Endothelial cell of umbilical vein (primary cell): ENCODE results near the gene CYP27C1. TPM values are rescaled to one million over a fixed set of nuclear protein-coding genes. Genes with fewer than 3 reads are reported as not detected.

ENCODE experiments used
- BruUV-seq: library from RNA; stranded (reverse); fragments of 400-500 nt; replicated peaks from 2 replicates; lab custom pipeline; 2021; lab: Mats Ljungman, UMichigan
- CTCF ChIA-PET: fragments of 300-600, 350-600 bp; sonication (Branson Sonifier 250); formaldehyde crosslinking; loops from one replicate; lab custom pipeline; 2021; ENCODE audit warnings: antibody characterized with exemption, inconsistent platforms; lab: Charles Lee
- POLR2A ChIA-PET: fragments of 300-600, 350-600 bp; sonication (Branson Sonifier 250); formaldehyde crosslinking; loops from one replicate; lab custom pipeline; 2021; ENCODE audit warnings: antibody characterized with exemption, inconsistent platforms; lab: Charles Lee
- DNase-seq: peaks from one replicate; pipeline ENCODE4 v3.0.0-alpha.2; 2011; ENCODE audit warnings: low read depth, low spot score
- FAIRE-seq: peaks from 2 replicates; lab custom pipeline; 2011; peaks lifted over from hg19 to GRCh38; lab: Jason Lieb, UNC
- H2AFZ ChIP-seq: 2 replicates; pipeline ENCODE4 v1.6.0; 2012; ENCODE audit warnings: low read depth, low read length, control low read depth, inconsistent platforms
- H3K27ac ChIP-seq: 2 replicates; pipeline ENCODE4 v1.5.1; 2011; ENCODE audit warnings: low read depth, mild to moderate bottlenecking, control low read depth, low read length, moderate library complexity; ENCODE audit not compliant: insufficient read depth
- H3K27me3 ChIP-seq, 2 experiments: 2 replicates each; pipeline versions ENCODE4 v1.6.0 to v1.6.1; 2011; ENCODE audit warnings: low read length in 2 of 2, mixed read lengths in 1 of 2; ENCODE audit not compliant: control insufficient read depth in 2 of 2, insufficient read depth in 2 of 2
- H3K36me3 ChIP-seq, 2 experiments: 2 replicates in 1 of 2; 3 replicates in 1 of 2; pipeline ENCODE4 v1.5.1; 2011; ENCODE audit warnings: low read length in 2 of 2, mild to moderate bottlenecking in 1 of 2, moderate library complexity in 1 of 2; ENCODE audit not compliant: control insufficient read depth in 2 of 2, insufficient read depth in 2 of 2; ENCODE audit errors: extremely low read depth in 1 of 2
- H3K4me1 ChIP-seq: 3 replicates; pipeline ENCODE4 v1.5.1; 2011; ENCODE audit warnings: mild to moderate bottlenecking, low read length; ENCODE audit not compliant: control insufficient read depth, insufficient read depth; ENCODE audit errors: extremely low read depth
- H3K4me2 ChIP-seq: 2 replicates; pipeline ENCODE4 v1.6.1; 2011; ENCODE audit warnings: low read length, control low read depth, mixed read lengths; ENCODE audit not compliant: insufficient read depth
- H3K4me3 ChIP-seq, 3 experiments: fragments of 200-600 bp in 1 of 3; sonication (generic), shearing (Covaris generic) in 1 of 3; replicated peaks in 1 of 3; 2 replicates each; pipeline ENCODE4 v1.5.1; 2011 to 2016; ENCODE audit warnings: control low read depth in 3 of 3, low read length in 3 of 3, mild to moderate bottlenecking in 2 of 3, inconsistent platforms in 1 of 3, low read depth in 1 of 3, moderate library complexity in 1 of 3; ENCODE audit not compliant: insufficient read depth in 1 of 3
- H3K79me2 ChIP-seq: 2 replicates; pipeline ENCODE4 v1.6.0; 2012; ENCODE audit warnings: low read length, inconsistent platforms; ENCODE audit not compliant: control insufficient read depth, insufficient read depth
- H3K9ac ChIP-seq: replicated peaks from 2 replicates; pipeline ENCODE3; 2011; ENCODE audit warnings: low read length, control low read depth; ENCODE audit not compliant: insufficient read depth; ENCODE audit errors: extremely low read depth
- H3K9me1 ChIP-seq: replicated peaks from 3 replicates; pipeline ENCODE4 v1.6.0; 2011; ENCODE audit warnings: mild to moderate bottlenecking, low read length; ENCODE audit not compliant: control insufficient read depth, insufficient read depth; ENCODE audit errors: extremely low read depth
- H3K9me3 ChIP-seq: replicated peaks from 2 replicates; pipeline ENCODE4 v1.5.1; 2012; ENCODE audit warnings: low read length, inconsistent platforms; ENCODE audit not compliant: control insufficient read depth, insufficient read depth
- H4K20me1 ChIP-seq: replicated peaks from 2 replicates; pipeline ENCODE3; 2011; ENCODE audit warnings: mild to moderate bottlenecking, low read length; ENCODE audit not compliant: control insufficient read depth, insufficient read depth; ENCODE audit errors: extremely low read depth
- CTCF ChIP-seq, 2 donors: IDR thresholded peaks; 1 replicate in 1 of 2; 2 replicates in 1 of 2; pipeline ENCODE4 v1.5.1; 2011; ENCODE audit warnings: low read length in 2 of 2, mild to moderate bottlenecking in 2 of 2, moderate library complexity in 2 of 2, control low read depth in 1 of 2, inconsistent platforms in 1 of 2, low read depth in 1 of 2; ENCODE audit not compliant: insufficient read depth in 1 of 2; ENCODE audit errors: extremely low read depth in 1 of 2
- EZH2 ChIP-seq: IDR thresholded peaks from 2 replicates; pipeline ENCODE4 v1.6.1; 2012; ENCODE audit warnings: borderline replicate concordance, low read depth, mild to moderate bottlenecking, moderate library complexity, low read length, inconsistent platforms; ENCODE audit not compliant: severe bottlenecking
- FOS ChIP-seq: IDR thresholded peaks from 2 replicates; pipeline ENCODE4 v1.6.1; 2011; ENCODE audit warnings: mild to moderate bottlenecking, low read length, moderate library complexity, borderline replicate concordance; ENCODE audit not compliant: insufficient read depth
- GATA2 ChIP-seq: IDR thresholded peaks from 2 replicates; pipeline ENCODE4 v1.7.0; 2011; ENCODE audit warnings: low read depth, mild to moderate bottlenecking, moderate library complexity, mixed read lengths, low read length; ENCODE audit not compliant: insufficient read length, insufficient read depth
- JUN ChIP-seq: IDR thresholded peaks from 2 replicates; pipeline ENCODE4 v1.6.1; 2011; ENCODE audit warnings: borderline replicate concordance, low read depth; ENCODE audit not compliant: insufficient read length, insufficient read depth
- MAX ChIP-seq: IDR thresholded peaks from 2 replicates; pipeline ENCODE4 v1.6.1; 2011; ENCODE audit not compliant: insufficient read depth, insufficient read length
- MYC ChIP-seq: IDR thresholded peaks from one replicate; pipeline ENCODE4 v1.6.1; 2011; ENCODE audit warnings: mild to moderate bottlenecking, low read depth, low read length
- POLR2A ChIP-seq: IDR thresholded peaks from 2 replicates; pipeline ENCODE4 v1.6.1; 2012; ENCODE audit warnings: low read depth, mild to moderate bottlenecking, control low read depth, low read length
- POLR2AphosphoS5 ChIP-seq: IDR thresholded peaks from 2 replicates; pipeline ENCODE4 v1.6.1; 2012; ENCODE audit warnings: low read depth, mild to moderate bottlenecking, control low read depth, low read length, moderate library complexity; ENCODE audit not compliant: insufficient read depth
- dilution Hi-C: fragments of 300-500 bp; cut with MboI; formaldehyde crosslinking; loops from one replicate; pipeline ENCODE4 v1.15.0; 2019; ENCODE audit warnings: low sequenced_read_pairs; ENCODE audit not compliant: extremely low pct_ligation_motif_present
- intact Hi-C: fragments of 100-400 bp; cut with micrococcal nuclease; formaldehyde crosslinking; loops from one replicate; pipeline ENCODE4 v1.10.0; 2022
- polyA plus RNA-seq, 4 experiments: library from polyadenylated mRNA; depleted of rRNA in 3 of 4; stranded (reverse) in 3 of 4; unstranded in 1 of 4; fragments of >200 nt; gene quantifications; 2 replicates each; pipeline versions ENCODE4 v1.2.1 to v1.2.3, GENCODE V29; 2011 to 2012; ENCODE audit warnings: missing spikeins in 1 of 4
- total RNA-seq: library from RNA; stranded (reverse); gene quantifications from 2 replicates; pipeline ENCODE4 v1.2.3, GENCODE V29; 2021

The CYP27C1 gene
- total and polyA plus RNA-seq, 2 donors (not counting 3 experiments of a cell fraction or from before 2014, with no cell fraction given): not detected

- CTCF ChIA-PET: no interaction called here
- Histone ChIP-seq H3K27ac (no peak overlapping the region), H3K4me2 (no peak overlapping the region), H3K36me3 (peaks cover 11 to 29% of the 10 kb centered on the region in 2 experiments), H3K9me1 (no peaks in the 10 kb centered on the region), H3K4me3 (no peak overlapping the region), H4K20me1 (no peaks in the 10 kb centered on the region), H3K9ac (no peak overlapping the region), H3K4me1 (no peaks in the 10 kb centered on the region), H2AFZ (no peak overlapping the region), H3K9me3 (no peaks in the 10 kb centered on the region), H3K79me2 (no peaks in the 10 kb centered on the region), H3K27me3 (no peaks in the 10 kb centered on the region)
- FAIRE-seq (no peak), DNase-seq (no peak)
- POLR2A ChIA-PET: no interaction called here
- intact Hi-C loops (no loop called here), dilution Hi-C loops (no loop called here)
- TF ChIP-seq JUN (no peak), FOS (no peak), MYC (no peak), CTCF (IDR thresholded peaks at IDR 0.05; ENCODE audit: extremely low read depth in 1 of 2, insufficient read depth in 1 of 2, low read depth in 1 of 2, low read length in 2 of 2) (no peak), POLR2A (no peak), EZH2 (no peak), GATA2 (no peak), MAX (no peak), POLR2AphosphoS5 (no peak)
- no TSS peak for BruUV-seq
Measured at GRCh38 chr2:127256381-127256780, 36.3 kb upstream of the CYP27C1 start.
